Stomach (tissue), 4 donors: ENCODE data around the gene PPOX.

Experiments used
- EP300 ChIP-seq: sonication (generic); formaldehyde crosslinking; IDR thresholded peaks from one replicate; pipeline ENCODE4 v1.6.1; 2017; ENCODE audit warnings: antibody characterized with exemption
- POLR2A ChIP-seq, 4 donors: fragments of 450-650 bp; IDR thresholded peaks; one replicate each; pipeline ENCODE4 v1.6.1; 2016; ENCODE audit warnings: antibody characterized with exemption in 4 of 4, control low read depth in 2 of 4, mild to moderate bottlenecking in 1 of 4, moderate library complexity in 1 of 4
- POLR2AphosphoS5 ChIP-seq, 3 donors: sonication (generic); formaldehyde crosslinking; IDR thresholded peaks; one replicate each; pipeline ENCODE4 v1.6.1; 2016; ENCODE audit warnings: antibody characterized with exemption in 3 of 3
- TF ChIP-seq, protein P1 (sequence below), 7 experiments: fragments of 450-650 bp in 4 of 7; fragments of 200-600 bp in 3 of 7; sonication (generic) in 3 of 7; IDR thresholded peaks; one replicate each; pipeline ENCODE4 v1.5.1; 2016 to 2019; ENCODE audit warnings: antibody characterized with exemption in 7 of 7, control low read depth in 2 of 7, mild to moderate bottlenecking in 1 of 7

DNA sequence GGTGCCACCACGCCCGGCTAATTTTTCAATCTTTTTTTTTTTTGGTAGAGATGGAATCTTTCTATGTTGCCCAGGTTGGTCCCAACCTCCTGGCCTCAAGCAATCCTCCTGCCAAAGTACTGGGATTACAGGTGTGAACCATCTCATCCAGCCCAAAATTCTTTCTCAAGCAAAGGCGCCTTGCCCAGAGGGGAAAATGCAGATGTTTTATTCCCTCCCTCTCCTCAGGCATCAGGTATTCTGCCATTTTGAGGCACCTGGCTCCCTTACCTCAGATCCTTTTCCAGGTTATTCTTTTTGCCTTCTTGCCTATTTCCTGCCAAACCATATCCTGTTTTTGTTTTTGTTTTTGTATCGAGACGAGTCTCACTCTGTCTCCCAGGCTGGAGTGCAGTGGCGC lies 22.2 kb downstream of the PPOX start:
- TF ChIP-seq POLR2AphosphoS5 (IDR thresholded peaks at IDR 0.05) (no peak), EP300 (no peak), POLR2A (IDR thresholded peaks at IDR 0.05) (no peak)
- TF ChIP-seq, protein P1, sequence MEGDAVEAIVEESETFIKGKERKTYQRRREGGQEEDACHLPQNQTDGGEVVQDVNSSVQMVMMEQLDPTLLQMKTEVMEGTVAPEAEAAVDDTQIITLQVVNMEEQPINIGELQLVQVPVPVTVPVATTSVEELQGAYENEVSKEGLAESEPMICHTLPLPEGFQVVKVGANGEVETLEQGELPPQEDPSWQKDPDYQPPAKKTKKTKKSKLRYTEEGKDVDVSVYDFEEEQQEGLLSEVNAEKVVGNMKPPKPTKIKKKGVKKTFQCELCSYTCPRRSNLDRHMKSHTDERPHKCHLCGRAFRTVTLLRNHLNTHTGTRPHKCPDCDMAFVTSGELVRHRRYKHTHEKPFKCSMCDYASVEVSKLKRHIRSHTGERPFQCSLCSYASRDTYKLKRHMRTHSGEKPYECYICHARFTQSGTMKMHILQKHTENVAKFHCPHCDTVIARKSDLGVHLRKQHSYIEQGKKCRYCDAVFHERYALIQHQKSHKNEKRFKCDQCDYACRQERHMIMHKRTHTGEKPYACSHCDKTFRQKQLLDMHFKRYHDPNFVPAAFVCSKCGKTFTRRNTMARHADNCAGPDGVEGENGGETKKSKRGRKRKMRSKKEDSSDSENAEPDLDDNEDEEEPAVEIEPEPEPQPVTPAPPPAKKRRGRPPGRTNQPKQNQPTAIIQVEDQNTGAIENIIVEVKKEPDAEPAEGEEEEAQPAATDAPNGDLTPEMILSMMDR (IDR thresholded peaks at IDR 0.05): no peak
